ENCODE data around the gene ATP6V0A1.

ATP6V0A1 gene

DNA sequence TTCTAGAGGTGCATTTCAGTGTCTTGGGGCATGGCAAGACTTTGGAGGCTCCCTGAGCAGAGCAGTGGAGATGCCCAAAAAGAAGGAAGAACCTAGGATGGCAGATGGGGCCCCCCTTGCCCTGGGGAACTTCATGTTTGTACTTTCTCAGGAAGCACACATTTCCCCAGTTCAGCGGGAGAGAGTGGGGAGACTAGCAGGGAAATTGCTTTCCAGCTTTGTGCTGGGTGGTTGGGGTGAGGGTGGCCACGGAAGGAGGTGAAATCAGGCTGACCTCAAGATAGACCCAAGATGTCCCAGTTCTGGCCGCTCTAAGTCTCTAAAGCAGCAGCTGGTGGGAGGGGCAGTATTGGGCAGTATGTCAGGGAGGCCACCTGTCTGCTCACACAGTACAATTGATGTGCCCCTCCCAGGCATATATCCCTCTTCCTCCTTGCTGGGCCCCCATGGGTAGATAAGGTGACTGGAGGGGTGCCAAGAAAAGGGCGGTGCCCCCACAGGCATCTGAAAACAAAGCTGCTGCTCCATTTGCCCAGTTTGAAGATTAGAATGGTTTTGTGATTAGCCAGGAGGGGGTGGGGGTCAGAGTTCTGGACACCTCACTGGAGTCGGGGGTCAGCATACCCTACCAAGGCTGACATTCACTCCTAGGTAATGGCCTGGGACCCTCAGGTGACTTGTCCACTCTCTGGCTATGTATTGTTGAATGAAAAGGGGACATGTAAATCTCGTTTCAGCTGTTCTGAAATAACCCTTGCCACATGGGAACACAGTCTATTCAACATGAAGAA, 60.3 kb downstream of the ATP6V0A1 start:
- peak; percentile 47 for DNase-seq (ENCODE audit: low read depth)

DNA sequence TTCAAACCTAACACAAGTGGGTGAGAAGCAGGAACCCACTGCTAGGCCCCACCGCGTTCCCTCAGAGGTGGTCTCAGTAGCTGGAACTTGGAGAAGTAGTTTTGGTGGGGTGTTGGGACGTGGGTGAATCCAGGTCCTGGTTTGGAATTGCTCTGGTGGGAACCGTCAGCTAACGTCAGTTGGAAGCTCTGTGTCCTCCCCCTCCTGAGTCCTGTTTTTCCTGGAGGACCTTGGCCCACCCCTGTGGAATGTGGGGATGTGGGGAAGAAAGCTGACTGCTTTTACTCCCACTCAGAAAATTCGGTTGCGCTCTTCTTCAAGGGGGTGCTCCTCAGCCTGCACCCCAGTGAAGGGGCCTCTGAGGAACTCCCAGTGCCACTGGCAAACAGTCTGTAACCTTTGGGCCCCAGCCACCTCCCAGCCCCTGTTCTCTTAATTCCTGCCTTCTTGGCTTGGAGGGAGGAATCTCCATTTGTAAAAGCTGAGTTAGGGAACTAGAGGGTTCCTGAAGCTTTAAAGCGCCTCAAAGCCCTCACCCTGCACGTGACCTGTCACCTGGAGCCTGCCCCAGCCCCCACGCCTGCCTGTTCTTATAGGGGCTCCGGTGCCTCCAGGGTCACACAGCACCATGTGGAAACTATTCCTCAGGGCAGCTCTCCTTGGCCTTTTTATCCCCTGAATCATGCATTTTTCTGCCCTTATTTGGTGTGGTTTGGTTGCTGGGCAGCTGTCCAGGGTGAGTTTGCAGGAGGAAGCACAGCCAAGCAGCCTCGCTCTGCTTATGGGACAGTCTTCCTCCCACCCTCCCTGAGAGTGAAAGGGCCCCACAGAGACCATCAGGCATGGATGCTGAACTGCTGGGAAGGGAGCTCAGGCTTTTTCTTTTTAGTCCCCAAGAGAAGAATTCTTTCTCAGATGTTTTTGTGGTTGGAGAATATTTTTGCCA, 61.1 kb downstream of the ATP6V0A1 start:
- peak; percentile 100 for DNase-seq (ENCODE audit: low read depth)

DNA sequence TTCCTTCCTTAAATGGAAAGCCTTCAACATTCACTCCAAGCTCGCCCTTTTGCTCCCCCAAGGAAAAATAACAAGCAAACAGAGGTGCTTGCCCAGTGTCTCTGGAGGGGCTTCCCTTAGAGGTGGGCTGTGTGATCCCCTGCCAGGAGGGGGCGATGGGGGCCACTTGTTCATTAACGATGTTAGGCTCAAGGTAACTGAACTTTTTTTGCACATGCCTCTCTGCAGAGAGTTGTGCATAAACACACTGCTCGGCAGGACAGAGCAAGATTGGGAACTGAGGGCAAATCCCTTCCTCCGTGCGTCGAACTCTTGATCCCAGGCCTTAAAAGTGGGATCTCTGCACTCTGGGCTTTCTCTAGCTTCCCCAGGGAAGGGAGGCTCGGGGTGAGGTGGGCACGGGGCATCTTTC, 61.9 kb downstream of the ATP6V0A1 start:
- DNase-seq (ENCODE audit: low read depth), result no peak

DNA sequence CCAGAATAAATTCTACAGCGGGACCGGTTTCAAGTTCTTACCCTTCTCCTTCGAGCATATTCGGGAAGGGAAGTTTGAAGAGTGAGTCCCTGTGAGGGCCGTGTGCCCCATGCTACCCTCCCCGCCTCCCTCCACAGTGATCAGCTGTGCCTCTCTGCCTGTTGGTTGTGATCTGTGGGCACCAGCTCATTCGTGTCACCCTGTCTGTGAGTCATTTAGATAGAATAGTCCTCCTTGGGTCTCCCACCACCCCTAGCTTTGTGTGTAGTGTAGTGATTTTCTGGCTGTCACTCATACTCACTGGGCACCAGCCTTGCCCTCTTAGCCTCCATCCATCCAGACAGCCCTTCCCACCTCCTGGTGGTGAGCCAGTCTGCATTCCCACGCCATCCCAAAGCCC, 62.4 kb downstream of the ATP6V0A1 start:
- DNase-seq (ENCODE audit: low read depth), result peak; percentile 59

DNA sequence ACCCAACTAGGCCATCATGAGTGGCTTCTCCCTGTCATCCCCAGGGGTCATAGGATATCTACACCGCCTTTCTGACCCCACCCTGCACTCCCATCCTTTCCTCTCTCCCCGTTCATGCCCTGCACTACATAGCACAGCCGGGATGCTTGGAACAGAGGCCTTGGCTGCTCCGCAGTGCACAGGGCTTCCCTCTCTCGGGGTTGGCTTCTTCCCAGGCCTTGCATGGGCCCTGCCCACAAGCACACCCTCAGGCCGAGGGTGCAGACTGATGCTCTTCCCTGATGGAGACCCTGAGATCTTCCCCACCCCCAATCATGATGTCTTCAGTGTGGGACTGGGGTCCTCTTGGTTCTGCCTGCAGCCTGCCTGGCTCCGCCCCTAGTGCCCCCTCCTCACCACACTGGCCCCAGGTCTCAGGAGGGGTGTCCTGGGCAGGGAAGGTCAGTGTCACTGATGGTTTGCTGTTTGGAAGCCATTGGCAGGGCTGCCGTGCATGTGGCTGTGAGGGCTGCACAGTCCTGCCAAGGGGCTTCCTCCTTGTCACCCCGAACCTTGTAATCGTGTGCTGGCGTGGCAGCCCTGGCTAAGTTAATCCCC, 63.1 kb downstream of the ATP6V0A1 start:
- peak; percentile 41 for DNase-seq (ENCODE audit: low read depth)

DNA sequence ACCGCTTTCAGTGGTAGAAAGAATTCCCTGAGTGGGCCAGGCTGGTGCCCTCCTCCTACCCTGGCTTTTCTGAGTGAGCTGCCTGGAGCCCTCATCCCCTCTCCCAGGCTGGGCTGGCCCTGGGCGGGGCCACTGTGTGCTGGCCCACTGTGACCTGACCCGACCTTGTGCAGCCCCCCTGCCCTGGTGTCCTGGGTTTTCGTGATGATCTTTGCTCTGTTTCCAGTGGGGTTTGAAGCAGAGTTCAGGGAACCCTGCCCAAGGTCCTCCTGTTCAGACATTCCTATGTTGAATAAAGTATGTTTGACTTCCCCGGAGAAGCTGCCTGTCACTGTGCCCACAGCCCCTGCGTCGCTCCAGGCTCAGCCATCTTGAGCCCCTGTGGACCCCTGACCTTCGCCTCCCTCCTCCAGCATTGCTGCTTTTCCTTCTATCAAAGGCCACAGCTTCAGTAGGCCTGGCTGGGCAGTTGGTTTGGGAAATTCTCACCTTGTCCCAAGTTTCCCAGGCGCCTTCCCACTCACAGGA, 63.6 kb downstream of the ATP6V0A1 start:
- DNase-seq (ENCODE audit: low read depth), result no peak

DNA sequence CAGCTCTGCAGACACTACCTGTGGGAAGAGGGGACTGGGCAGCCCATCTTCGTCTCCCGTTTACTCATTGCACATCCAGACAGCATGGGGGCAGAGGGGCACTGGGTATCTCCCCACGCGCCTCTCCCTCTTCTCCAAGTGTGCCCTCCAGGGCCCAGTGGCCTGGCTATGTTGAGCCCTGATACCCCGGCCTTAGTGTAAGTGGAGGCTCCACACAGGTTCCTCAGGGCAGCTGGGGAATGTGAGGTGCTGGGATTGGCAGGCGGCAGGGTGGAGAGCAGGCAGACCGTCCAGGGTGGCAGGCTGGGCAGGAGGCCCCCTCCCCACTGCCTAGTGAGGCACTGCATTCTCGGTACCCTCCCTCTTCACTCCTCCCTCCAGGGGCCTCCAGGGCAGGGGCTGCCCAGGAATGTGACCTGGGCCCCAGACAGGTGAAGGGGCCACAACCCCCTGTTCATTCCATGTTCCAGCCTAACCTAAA, 64.2 kb downstream of the ATP6V0A1 start:
- DNase-seq (ENCODE audit: low read depth), result no peak

DNA sequence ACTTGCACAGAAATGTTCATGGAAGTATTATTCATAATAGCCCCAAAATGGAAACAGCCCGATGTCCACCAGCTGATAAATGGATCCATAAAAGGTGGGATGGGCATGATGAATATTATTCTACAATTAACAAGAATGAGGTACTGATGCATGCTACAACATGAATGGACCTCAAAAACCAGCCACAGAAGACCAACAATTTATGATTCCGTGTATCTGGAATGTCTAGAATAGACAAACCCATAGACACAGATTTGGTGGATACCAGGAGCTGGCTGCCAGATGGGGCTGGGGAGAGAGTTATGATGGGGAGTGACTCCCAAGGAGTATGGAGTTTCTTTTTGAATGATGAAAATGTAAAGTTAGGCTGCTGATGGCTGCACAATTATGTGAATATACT, 66.5 kb downstream of the ATP6V0A1 start:
- peak; percentile 89 for DNase-seq (ENCODE audit: low read depth)

DNA sequence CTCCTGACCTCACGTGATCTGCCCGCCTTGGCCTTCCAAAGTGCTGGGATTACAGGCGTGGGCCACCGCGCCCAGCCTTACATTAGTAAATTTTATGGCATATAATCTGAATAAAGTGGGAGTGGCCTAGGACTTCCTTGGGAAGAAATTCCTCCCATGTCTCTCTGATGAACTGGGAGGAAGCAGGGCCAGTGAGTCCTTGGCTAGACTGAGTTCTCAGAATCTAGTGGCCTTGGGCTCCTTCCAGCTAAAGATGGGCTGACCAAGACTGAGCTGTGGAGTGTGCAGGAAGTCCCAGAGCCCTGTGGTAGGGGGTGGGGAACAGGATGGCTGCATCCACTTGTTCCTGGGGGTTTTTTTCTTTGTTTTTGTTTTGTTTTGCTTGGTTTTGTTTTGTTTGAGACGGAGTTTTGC, 67.4 kb downstream of the ATP6V0A1 start:
- peak; percentile 95 for DNase-seq (ENCODE audit: low read depth)

DNA sequence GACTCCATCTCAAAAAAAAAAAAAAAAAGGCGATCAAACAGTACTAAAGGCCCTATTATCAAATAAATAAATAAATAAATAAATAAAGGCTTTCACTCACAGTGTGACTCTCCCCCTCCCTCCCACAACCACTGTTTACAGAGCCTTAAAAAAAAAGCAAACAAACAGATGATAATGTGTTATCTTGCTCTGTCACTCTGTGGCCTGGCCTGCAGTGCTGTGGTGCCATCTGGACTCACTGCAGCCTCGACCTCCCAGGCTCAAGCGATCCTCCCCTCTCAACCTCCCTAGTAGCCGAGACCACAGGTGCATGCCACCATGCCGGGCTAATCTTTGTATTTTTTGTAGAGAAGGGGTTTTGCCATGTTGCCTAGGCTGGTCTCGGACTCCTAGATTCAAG, 69.3 kb downstream of the ATP6V0A1 start:
- no peak for DNase-seq (ENCODE audit: low read depth)

DNA sequence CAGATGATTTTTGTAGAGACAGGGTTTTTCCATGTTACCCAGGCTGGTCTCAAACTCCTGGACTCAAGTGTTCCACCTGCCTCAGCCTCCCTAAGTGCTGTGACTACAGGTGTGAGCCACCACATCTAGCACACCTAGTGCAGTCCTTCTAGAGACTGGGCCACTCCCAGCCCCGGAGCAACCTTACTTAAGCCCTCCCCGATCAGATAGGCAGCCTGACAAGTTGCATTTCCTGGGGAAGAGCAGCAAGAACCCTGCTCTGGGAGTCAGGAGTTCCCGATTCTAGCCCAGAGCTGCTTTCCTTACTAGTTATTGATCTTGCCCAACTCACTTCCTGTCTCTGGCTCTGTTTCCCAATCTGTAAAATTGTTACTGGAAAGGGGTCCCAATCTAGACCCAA, 70.4 kb downstream of the ATP6V0A1 start:
- DNase-seq (ENCODE audit: low read depth), result no peak

DNA sequence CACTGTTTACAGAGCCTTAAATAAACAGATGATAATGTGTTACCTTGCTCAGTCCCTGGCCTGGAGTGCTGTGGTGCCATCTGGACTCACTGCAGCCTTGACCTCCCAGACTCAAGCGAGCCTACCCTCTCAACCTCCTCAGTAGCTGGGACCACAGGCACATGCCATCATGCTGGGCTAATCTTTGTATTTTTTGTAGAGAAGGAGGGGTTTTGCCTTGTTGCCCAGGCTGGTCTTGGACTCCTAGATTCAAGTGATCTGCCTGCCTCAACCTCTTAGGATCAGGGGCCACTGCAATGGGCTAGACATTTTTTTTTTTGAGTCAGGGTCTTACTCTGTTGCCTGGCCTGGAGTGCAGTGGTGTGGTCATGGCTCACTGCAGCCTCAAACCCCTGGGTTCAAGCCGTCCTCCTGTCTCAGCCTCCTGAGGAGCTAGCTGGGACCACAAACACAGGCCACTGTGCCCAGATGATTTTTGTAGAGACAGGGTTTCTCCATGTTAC, 72.3 kb downstream of the ATP6V0A1 start:
- no peak for DNase-seq (ENCODE audit: low read depth)

DNA sequence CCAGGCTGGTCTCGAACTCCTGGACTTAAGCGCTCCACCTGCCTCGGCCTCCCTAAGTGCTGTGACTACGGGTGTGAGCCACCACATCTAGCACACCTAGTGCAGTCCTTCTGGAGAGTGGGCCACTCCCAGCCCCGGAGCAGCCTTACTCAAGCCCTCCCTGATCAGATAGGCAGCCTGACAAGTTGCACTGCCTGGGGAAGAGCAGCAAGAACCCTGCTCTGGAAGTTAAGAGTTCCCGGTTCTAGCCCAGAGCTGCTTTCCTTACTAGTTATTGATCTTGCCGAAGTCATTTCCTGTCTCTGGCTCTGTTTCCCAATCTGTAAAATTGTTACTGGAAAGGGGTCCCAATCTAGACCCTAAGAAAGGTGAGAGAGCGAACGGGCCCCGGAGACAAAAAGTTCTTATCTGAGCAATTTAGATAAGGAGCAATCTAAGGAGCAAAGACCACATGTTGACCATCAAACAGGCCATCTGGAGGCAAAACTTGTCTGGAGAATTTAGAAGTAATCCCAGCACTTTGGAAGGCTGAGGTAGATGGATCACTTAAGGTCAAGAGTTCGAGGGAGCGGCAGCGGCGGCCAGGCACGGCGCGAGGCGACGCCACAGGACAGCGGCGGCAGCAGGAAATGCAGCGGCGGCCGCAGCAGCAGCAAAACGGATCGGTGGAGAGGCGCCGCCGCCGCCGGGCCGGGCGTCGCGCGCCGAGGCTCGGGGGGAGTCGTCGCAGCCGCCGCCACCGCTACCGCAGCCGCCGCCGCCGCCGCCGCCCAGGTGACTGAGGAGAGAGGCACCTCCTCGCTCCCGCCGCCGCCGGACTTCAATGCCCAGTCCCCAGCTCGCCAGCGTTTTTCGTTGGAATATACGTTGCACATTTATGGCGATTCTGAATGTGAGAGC, 73.0 kb downstream of the ATP6V0A1 start:
- peak; percentile 64 for DNase-seq (ENCODE audit: low read depth)

DNA sequence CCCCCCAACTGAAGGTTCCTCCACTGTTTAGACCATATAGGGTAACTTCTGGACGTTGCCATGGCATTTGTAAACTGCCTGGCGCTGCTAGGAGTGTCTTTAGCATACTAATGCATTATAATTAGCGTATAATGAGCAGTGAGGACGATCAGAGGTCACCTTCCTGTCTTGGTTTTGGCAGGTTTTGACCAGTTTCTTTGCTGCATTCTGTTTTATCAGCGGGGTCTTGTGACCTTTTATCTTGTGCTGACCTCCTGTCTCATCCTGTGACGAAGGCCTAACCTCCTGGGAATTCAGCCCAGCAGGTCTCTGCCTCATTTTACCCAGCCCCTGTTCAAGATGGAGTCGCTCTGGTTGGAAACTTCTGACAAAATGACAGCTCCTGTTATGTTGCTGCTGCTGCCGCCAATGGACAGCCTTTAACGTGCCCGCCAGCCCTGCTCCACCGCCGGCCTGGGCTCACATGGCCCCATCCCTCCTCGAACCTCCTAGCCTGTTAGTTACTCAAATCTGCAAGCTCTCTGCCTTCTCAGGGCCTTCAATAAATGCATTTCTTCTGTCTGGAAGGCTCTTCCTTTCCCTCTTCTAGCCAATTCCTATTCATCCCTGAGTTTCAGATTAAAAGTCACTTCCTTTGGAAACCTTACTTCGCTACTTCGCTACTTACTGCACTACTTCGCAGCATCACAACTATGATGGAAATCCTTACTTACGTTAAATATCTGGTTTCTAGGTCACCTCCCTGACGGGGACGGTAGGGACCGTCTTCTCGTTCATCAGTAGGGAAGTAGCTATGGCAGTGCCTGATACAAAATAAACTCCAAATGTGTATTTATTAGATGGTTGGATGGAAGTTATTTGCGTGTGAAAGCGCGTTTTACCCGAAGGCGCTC, 76.7 kb downstream of the ATP6V0A1 start:
- no peak for DNase-seq (ENCODE audit: low read depth)

DNA sequence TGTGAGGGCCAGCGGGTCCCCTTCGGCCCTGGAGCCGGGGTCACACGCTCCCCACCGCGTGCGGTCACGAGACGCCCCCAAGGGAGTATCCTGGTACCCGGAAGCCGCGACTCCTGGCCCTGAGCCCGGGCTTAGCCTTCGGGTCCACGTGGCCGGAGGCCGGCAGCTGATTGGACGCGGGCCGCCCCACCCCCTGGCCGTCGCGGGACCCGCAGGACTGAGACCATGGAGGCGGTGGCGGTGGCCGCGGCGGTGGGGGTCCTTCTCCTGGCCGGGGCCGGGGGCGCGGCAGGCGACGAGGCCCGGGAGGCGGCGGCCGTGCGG, 77.3 kb downstream of the ATP6V0A1 start, which contains the start of gene NAGLU:
Gene NAGLU, plus strand, starts transcription at position 194 of the 324 bp plus-strand sequence. Its CDS starts 32 bp downstream, at position 226.
- peak; percentile 89 for DNase-seq (ENCODE audit: low read depth)

DNA sequence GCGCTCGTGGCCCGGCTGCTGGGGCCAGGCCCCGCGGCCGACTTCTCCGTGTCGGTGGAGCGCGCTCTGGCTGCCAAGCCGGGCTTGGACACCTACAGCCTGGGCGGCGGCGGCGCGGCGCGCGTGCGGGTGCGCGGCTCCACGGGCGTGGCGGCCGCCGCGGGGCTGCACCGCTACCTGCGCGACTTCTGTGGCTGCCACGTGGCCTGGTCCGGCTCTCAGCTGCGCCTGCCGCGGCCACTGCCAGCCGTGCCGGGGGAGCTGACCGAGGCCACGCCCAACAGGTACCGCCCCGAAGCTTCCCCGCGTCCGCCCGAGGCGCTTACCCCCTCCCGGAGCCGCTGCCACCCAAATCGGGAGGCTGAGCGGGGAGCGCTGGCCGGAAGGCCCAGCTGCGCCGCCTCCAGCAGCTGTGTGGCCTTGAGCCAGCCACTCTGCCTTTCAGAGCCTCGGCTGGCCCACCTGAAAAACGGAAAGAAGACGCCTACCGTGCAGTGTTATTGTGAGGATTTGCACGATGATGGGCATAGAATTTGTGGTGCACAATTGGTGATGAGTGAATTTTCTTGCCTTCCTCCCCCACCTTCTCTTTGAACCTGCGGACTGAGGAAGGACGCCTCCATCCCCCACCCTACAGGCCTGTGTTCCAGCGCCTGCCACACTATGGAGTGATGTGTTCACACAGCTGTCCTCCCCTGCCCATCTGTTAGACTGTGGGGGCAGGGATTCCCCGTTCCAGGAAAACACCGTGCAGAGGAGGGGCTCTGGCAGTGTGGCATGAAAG, 77.9 kb downstream of the ATP6V0A1 start:
- DNase-seq (ENCODE audit: low read depth), result peak; percentile 86

DNA sequence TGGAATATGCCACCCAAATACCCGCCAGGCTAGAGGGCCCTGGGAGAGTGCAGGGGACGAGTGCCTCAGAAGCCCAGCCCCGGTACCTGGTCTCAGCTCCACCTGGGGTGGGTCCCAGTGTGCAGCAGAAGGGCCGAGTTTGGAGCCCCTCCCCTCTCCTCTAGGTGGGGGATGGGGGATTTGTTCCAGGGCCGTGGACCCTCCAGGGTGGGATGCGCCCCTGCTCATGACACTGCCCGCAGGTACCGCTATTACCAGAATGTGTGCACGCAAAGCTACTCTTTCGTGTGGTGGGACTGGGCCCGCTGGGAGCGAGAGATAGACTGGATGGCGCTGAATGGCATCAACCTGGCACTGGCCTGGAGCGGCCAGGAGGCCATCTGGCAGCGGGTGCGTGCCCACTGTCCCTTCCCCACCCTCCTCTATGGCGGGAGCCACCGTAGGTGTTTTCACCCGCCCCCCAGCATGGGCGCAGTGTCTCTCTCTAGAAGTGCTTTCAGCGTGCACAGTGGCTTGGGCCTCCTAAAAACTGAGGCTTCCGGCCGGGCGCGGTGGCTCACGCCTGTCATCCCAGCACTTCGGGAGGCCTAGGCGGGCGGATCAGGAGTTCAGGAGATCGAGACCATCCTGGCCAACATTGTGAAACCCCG, 78.6 kb downstream of the ATP6V0A1 start:
- DNase-seq (ENCODE audit: low read depth), result no peak

DNA sequence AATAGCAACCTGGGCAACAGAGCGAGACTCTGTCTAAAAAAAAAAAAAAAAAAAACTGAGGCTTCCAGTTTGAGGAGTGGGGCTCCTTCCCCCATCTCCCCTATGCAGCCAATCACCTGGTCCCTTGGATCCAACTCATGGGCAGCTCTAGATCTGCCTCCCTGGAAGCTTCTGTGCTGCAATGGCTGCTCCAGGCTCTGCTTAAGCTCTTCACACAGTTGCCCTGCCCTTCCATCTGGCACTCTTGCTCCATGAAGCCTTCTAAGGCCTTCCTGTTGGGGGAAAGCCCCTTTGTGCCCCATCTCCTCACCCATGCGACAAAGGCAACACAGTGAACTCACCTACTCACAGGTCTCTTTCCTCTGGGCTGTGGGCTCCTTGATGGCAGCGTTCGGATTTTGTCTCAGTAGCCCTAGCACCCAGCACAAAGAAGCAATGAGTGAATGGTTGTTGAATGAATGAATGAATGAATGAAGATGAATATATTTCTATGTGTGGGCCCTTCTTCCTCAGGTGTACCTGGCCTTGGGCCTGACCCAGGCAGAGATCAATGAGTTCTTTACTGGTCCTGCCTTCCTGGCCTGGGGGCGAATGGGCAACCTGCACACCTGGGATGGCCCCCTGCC, 79.3 kb downstream of the ATP6V0A1 start:
- no peak for DNase-seq (ENCODE audit: low read depth)

Measured in EH (cell line).